ENCODE results near the gene DGCR8.

The DGCR8 gene

GRCh38 chr22:20079745-20080444 lies at the start of gene DGCR8:
DGCR8 (plus strand) TSS chr22:20080241; CDS start chr22:20085964, 5,723 bp downstream.
- peak; percentile 63 for DNase-seq

GRCh38 chr22:20031732-20032406 lies 48.2 kb upstream of the DGCR8 start:
- no peak for DNase-seq

- no peak for DNase-seq
Observed at GRCh38 chr22:20032407-20032991, 47.5 kb upstream of the DGCR8 start.

GRCh38 chr22:20033045-20033706 lies 46.9 kb upstream of the DGCR8 start:
- no peak for DNase-seq

- no peak for DNase-seq
Observed at GRCh38 chr22:20034143-20034542, 45.9 kb upstream of the DGCR8 start.

GRCh38 chr22:20035375-20036083 lies 44.5 kb upstream of the DGCR8 start:
- DNase-seq = no peak

- DNase-seq = no peak
Observed at GRCh38 chr22:20036084-20036482, 44.0 kb upstream of the DGCR8 start.

- no peak for DNase-seq
Observed at GRCh38 chr22:20036535-20037392, 43.3 kb upstream of the DGCR8 start.

GRCh38 chr22:20037419-20037818 lies 42.6 kb upstream of the DGCR8 start:
- DNase-seq = no peak

- DNase-seq = no peak
Observed at GRCh38 chr22:20038574-20038973, 41.5 kb upstream of the DGCR8 start.

GRCh38 chr22:20039683-20040325 lies 40.2 kb upstream of the DGCR8 start:
- no peak for DNase-seq

GRCh38 chr22:20040327-20041200 lies 39.5 kb upstream of the DGCR8 start:
- no peak for DNase-seq

GRCh38 chr22:20043057-20043996 lies 36.7 kb upstream of the DGCR8 start:
- no peak for DNase-seq

- DNase-seq = no peak
Observed at GRCh38 chr22:20043997-20044342, 36.1 kb upstream of the DGCR8 start.

GRCh38 chr22:20044495-20045151 lies 35.4 kb upstream of the DGCR8 start:
- DNase-seq = no peak

- DNase-seq = no peak
Observed at GRCh38 chr22:20046730-20047129, 33.3 kb upstream of the DGCR8 start.

- DNase-seq = no peak
Observed at GRCh38 chr22:20051927-20052308, 28.1 kb upstream of the DGCR8 start.

- DNase-seq = no peak
Observed at GRCh38 chr22:20052309-20053259, 27.5 kb upstream of the DGCR8 start.

Measured in DMS 273 treated with DMSO at 0.1 percent for 48 hours (cell line).